NB4 (cell line): Measurements from ENCODE around the gene PDZRN4.
"Not testable (repeated sequence)": the region's sequence is repeated elsewhere in the genome, so short reads cannot be mapped to it uniquely, and the experiment has no call there.

Experiments
- DNase-seq: peaks from one replicate; pipeline ENCODE4 v3.0.0; 2010; ENCODE audit warnings: low read depth
- H3K4me3 ChIP-seq: one replicate; pipeline ENCODE4 v1.5.1; 2011; ENCODE audit warnings: mild to moderate bottlenecking, low read depth, low read length, moderate library complexity
- CTCF ChIP-seq: IDR thresholded peaks from one replicate; pipeline ENCODE4 v1.5.1; 2012; ENCODE audit warnings: low read depth, low read length
- MAX ChIP-seq: IDR thresholded peaks from 2 replicates; pipeline ENCODE4 v1.6.1; 2011; ENCODE audit warnings: low read depth, low read length
- MYC ChIP-seq: IDR thresholded peaks from 2 replicates; pipeline ENCODE4 v1.6.1; 2011; ENCODE audit warnings: low read depth, low read length
- POLR2A ChIP-seq: IDR thresholded peaks from 2 replicates; pipeline ENCODE4 v1.6.1; 2011; ENCODE audit warnings: mild to moderate bottlenecking; ENCODE audit not compliant: insufficient read length; ENCODE audit errors: extremely low read depth

PDZRN4 gene

GRCh38 chr12:41277946-41278267, 89.8 kb downstream of the PDZRN4 start:
- no peak overlapping the region for H3K4me3 ChIP-seq
- no peak for TF ChIP-seq CTCF
- no peak for TF ChIP-seq MAX
- no peak for TF ChIP-seq POLR2A
- no peak for TF ChIP-seq MYC
- DNase-seq = no peak

GRCh38 chr12:41280341-41281095, 92.4 kb downstream of the PDZRN4 start:
- not testable (repeated sequence) for DNase-seq, H3K4me3 ChIP-seq

GRCh38 chr12:41285470-41285869, 97.3 kb downstream of the PDZRN4 start:
- not testable (repeated sequence) for H3K4me3 ChIP-seq, DNase-seq

- TF ChIP-seq CTCF (no peak), MYC (no peak), POLR2A (no peak), MAX (no peak)
- H3K4me3 ChIP-seq = no peak overlapping the region
- no peak for DNase-seq
Observed at GRCh38 chr12:41286426-41286825, 98.3 kb downstream of the PDZRN4 start.

- TF ChIP-seq MYC (no peak), POLR2A (no peak), CTCF (no peak), MAX (no peak)
- no peak for DNase-seq
- H3K4me3 ChIP-seq = no peak overlapping the region
Observed at GRCh38 chr12:41287500-41288141, 99.5 kb downstream of the PDZRN4 start.

GRCh38 chr12:41288142-41288811, 100.2 kb downstream of the PDZRN4 start:
- no peak for TF ChIP-seq CTCF
- no peak for TF ChIP-seq MAX
- no peak for TF ChIP-seq POLR2A
- no peak for TF ChIP-seq MYC
- H3K4me3 ChIP-seq = no peak overlapping the region
- DNase-seq = no peak
